Left ventricle myocardium superior (tissue), 1 donor: ENCODE data around the gene WIF1. TPM values are rescaled to one million over a fixed set of nuclear protein-coding genes. Genes with fewer than 3 reads are reported as not detected.
A peak's percentile ranks its signal among the peaks of the same experiment; 100 is the strongest.

ENCODE experiments used
- ATAC-seq: fragments of 200-7000 bp; cut with Tn5 transposase; one replicate; pipeline ENCODE4 v1.9.1; 2020; ENCODE audit warnings: mild to moderate bottlenecking, moderate library complexity
- DNase-seq: peaks from one replicate; pipeline ENCODE4 v3.0.0-alpha.2; 2020
- intact Hi-C: fragments of 100-400 bp; cut with micrococcal nuclease; formaldehyde crosslinking; loops from one replicate; pipeline ENCODE4 v1.11.0; 2022
- long read RNA-seq: library from polyadenylated mRNA; unstranded; transcript quantifications from one replicate; pipeline ENCODE4 v2.0.0, GENCODE V29; 2021
- total RNA-seq: library from RNA; stranded (reverse); fragmentation: NEBNext Ultra II Directional; extraction: Animal tissue kit (Norgen Biotek cat#: 25700); gene quantifications from one replicate; pipeline ENCODE4 v1.2.1, GENCODE V29; 2021
- donor health status: DM: no; HTN: yes; CAD: no; lungs with severe emphysema.

WIF1 gene, protein sequence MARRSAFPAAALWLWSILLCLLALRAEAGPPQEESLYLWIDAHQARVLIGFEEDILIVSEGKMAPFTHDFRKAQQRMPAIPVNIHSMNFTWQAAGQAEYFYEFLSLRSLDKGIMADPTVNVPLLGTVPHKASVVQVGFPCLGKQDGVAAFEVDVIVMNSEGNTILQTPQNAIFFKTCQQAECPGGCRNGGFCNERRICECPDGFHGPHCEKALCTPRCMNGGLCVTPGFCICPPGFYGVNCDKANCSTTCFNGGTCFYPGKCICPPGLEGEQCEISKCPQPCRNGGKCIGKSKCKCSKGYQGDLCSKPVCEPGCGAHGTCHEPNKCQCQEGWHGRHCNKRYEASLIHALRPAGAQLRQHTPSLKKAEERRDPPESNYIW
- total RNA-seq, result not detected
- long read RNA-seq, result 0 reads

DNA sequence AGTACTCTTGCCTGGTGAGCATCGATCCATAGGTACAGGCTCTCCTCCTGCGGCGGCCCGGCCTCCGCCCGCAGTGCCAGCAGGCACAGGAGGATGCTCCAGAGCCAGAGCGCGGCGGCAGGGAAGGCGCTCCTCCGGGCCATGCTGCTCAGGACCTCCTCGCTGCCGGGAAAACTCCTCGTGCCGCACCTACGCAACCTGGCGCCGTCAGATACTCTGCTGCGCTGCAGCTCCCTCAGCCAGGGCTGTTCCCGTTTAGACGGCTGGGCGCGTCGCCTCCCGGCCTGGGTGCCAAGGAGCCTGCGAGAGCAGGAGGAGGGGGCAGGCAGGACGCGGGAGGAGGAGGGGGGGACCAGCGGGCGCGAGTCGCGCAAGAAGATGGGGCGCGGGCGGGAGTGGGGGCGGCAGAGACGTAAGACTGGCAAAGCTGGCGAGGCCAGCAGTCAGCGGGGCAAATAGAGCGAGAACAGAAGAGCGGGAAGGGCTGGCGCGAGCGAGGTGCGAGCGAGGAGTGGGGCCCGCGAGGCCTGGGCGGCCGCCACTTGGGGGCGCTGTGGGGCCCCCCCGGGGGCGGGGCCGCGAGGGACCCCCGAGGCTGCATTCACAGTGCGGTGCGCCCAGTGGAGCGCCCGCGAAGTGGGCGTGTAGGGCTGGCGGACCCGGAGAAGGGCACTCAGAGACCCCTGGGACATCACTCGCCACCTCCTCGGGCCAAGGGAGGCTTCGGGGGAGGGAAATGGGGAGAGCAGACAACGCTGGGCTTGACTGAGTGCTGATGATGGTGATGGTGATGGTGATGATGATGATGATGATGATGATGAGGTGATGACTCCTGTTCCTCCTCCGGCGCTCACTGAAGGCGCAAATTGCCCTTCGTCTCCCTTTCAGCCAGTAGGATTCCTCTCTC, at the start of gene WIF1:
TSS of gene WIF1 (minus strand) at position 257 of the 907 bp plus-strand sequence. CDS start at position 143, 114 bp downstream.
- DNase-seq, result peak; percentile 33
- peak; percentile 19 for ATAC-seq
- intact Hi-C loops, result no loop called here

DNA sequence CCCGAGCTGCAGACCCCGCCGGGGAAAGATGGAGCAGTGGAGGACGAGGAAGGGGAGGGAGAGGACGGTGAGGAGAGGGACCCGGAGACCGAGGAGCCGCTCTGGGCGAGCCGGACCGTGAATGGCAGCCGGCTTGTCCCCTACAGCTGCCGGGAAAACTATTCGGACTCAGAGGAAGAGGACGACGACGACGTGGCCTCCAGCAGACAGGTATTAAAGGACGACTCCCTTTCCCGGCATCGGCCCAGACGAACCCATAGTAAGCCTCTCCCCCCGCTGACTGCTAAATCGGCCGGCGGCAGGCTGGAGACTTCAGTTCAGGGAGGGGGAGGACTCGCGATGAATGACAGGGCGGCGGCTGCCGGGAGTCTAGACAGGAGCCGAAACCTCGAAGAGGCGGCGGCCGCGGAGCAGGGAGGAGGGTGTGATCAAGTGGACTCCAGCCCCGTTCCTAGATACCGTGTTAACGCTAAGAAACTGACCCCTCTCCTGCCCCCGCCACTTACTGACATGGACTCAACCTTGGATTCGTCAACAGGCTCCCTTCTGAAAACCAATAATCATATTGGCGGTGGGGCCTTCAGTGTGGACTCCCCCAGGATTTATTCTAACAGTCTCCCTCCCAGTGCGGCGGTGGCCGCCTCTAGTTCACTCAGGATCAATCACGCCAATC, 49.2 kb upstream of the WIF1 start:
- intact Hi-C loops, result no loop called here
- ATAC-seq (peak; percentile 72), DNase-seq (peak; percentile 70)

DNA sequence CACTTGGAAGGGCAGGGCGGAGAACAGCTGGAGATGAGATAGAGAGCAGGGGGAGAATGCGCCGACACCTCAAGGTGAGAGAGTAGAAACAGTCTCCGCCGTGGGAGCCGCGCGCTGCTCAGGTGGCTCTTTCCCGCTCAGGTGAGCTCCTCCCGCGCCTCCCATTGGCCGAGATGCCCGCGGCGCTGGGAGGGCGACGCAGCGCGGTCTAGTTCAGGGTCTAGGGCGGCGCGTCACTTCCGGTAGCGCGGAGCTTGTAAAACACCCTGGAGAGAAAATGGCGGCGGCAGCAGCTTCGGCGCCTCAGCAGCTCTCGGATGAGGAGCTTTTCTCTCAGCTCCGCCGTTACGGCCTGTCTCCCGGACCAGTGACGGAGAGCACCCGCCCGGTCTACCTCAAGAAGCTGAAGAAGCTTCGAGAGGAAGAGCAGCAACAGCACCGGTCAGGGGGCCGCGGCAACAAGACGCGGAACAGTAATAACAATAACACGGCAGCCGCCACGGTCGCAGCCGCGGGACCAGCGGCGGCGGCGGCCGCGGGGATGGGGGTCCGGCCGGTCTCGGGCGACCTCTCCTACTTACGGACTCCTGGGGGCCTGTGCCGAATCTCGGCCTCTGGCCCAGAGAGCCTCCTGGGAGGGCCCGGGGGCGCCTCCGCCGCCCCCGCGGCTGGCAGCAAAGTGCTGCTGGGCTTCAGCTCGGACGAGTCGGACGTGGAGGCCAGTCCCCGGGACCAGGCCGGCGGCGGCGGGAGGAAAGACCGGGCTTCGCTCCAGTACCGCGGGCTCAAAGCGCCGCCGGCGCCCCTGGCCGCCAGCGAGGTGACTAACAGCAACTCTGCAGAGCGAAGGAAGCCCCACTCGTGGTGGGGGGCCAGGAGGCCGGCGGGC, 48.5 kb upstream of the WIF1 start, which contains the start of gene LEMD3:
TSS of gene LEMD3 (plus strand) at position 264 of the 889 bp plus-strand sequence. CDS start at position 278, 14 bp downstream.
- DNase-seq, result peak; percentile 97
- ATAC-seq, result peak; percentile 98
- intact Hi-C loops, result no loop called here

DNA sequence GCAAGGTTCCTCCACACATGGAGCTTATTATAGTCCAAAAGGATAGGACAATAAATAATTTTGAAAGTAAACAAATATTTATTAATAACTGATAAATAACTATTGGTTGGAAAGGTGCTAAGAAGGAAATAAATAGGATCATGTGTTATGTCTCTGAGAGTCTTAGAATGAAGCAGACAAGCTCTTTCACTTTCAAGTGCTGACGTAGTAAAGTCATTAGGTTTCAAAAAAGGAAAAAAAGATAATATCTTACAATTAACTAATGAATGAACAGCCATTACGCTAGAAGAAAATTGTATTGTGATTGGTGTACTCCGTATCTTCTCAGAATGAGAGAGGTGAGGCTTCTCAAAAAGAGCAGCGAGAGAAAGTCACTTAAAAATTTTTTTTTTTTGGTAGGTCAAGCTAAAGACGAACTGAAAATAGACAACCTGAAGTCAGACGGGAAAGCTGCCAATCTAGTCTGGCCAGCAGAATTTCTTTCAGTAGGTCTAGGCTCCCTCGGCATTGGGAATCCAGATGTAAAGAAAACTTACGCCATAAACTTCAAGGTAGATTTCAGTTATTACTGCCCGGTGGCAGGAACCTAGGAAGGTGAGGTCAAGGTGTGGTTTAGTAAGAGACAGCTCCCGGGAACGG, 47.7 kb upstream of the WIF1 start:
- no peak for DNase-seq
- ATAC-seq, result no peak
- intact Hi-C loops, result no loop called here

DNA sequence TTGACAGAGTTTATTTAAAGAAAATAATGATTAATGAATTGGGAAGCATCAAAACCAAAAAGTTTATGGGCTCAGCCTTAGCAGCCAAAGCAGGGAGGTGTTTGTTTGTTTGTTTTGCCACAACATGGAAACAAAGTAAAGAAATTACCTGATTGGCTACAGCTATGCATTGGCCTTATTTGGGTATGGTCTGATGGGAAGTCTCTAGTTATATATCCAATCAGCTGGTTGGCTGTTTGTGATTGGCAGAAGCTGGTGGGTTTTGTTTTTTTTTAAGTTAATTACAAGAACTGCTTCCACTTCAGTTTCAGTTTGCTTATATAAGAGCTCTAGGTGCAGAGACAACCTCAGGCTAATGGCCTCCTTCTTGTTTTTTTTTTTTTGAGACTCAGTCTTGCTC, 43.7 kb upstream of the WIF1 start:
- intact Hi-C loops, result no loop called here
- DNase-seq (no peak), ATAC-seq (no peak)

DNA sequence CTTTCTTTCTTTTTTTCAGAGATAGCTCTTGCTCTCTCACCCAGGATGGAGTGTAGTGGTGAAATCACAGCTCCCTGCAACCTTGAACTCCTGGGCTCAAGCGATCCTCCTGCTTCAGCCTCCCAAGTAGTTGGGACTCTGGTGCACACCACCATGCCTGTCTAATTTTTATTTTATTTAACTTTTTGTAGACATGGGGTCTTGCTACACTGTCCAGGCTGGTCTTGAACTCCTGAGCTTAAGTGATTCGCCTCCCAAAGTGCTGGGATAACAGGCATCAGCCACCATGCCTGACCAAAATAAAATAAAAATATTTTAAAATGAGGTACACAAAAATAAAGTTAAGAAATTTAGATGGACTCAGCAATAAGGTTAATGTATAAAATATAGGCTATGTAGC, 43.1 kb upstream of the WIF1 start:
- ATAC-seq (no peak), DNase-seq (no peak)
- intact Hi-C loops, result no loop called here

DNA sequence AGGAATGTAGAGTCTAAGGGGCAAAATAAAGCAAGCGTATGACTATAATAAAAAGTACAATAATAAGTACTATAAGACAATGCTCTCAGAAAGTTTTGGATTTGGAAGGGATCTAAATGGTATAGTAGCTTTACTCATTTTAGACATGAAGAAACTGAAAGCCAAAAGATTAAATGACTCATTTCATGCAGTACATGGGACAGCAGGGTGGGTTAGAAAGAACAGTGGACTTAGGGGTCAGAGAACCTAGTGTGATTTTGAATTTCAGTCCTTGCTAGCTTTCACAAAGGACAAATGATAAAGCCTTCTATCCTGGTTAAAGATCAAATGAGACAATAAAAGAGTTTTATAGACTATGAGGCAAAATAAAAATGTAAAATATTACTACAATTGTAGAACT, 41.5 kb upstream of the WIF1 start:
- ATAC-seq (no peak), DNase-seq (no peak)
- intact Hi-C loops, result no loop called here

DNA sequence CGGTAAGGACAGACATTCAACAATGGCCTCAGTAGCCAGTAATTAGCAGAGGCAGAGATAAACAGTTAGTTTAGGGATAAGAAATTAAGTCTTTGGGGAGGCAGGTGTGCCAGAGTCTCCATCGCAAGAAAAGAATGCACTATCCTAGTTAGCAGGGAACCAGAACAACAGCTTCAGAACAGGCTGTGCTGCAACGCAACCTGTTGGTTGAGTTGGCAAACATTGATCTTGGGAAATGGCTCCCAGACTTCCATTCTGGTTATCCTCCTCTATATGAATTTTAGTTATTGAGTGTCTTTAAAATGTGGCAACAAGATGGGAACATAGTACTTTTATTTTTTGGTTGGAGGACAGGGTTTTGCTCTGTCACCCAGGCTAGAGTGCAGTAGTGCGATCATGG, 36.0 kb upstream of the WIF1 start:
- intact Hi-C loops, result no loop called here
- no peak for ATAC-seq
- no peak for DNase-seq

DNA sequence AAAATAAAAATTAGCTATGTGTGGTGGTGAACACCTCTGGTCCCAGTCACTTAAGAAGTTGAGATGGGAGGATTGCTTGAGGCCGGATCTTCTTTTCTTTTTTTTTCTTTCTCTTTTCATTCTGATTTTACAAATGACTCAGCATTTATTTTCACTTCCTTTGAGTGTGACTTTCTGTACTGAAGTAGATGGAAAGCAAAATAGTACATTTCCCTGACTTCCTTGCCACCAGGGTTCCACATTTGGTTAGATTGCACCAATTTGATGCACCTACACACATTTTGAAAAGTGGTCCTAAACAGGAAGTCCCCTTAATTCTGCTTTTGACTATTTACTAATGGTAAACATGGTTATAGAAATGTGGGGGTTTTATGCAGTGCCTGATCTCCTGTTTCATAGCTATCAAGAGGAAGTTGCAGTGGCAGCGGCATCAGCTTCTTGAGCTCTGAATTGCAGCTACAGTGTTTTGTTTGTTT, 35.3 kb upstream of the WIF1 start:
- DNase-seq, result no peak
- intact Hi-C loops, result no loop called here
- ATAC-seq, result no peak

DNA sequence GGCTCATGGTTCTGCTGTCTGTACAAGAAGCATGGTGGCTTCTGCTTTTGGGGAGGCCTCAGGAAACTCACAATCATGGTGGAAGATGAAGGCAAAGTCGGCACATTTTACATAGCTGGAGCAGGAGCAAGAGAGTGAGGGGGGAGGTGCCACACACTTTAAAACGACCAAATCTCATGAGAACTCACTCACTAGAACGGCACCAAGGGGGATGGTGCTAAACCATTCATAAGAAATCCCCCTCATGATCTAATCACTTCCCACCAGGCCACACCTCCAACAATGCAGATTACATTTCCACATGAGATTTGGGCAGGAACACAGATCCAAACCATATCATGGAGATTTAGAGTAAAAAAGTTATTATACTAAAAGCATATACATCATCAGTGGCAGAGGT, 34.7 kb upstream of the WIF1 start:
- ATAC-seq, result no peak
- DNase-seq, result no peak
- intact Hi-C loops, result no loop called here

DNA sequence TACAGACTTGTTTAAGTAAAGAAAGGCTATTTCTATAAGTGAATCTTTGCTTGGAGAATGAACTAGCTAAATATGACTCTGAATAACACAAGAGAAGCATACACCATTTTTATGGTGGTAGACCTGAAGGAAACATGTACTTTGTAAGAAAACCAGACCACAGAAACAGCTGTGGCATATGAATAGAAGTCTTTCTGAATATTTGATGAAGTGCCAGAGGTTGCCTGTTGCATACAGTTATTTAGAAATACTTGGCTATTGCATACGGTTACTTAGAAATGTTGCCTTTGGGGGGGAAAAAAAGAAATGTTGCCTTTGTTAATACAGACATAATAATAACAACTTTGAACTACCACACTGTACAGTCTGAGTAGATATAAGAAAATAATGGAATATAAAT, 31.5 kb upstream of the WIF1 start:
- intact Hi-C loops, result no loop called here
- DNase-seq (no peak), ATAC-seq (no peak)

DNA sequence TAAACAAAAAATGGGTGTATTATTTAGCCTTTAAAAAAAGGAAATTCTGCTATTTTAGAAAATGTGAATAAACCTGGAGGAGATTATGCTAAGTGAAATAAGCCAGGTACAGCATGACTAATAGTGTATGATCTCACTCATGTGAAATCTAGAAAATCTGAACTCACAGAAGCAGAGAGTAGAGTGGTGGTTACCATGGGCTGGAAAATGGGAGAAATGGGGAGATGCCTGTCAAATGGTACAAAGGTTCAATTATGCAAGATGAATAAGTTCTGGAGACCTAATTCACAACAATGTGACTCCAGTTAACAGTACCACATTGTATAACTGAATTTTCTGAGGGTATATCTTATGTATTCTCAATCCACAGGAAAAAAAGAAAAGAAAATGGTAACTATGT, 30.9 kb upstream of the WIF1 start:
- ATAC-seq (no peak), DNase-seq (no peak)
- intact Hi-C loops, result no loop called here

DNA sequence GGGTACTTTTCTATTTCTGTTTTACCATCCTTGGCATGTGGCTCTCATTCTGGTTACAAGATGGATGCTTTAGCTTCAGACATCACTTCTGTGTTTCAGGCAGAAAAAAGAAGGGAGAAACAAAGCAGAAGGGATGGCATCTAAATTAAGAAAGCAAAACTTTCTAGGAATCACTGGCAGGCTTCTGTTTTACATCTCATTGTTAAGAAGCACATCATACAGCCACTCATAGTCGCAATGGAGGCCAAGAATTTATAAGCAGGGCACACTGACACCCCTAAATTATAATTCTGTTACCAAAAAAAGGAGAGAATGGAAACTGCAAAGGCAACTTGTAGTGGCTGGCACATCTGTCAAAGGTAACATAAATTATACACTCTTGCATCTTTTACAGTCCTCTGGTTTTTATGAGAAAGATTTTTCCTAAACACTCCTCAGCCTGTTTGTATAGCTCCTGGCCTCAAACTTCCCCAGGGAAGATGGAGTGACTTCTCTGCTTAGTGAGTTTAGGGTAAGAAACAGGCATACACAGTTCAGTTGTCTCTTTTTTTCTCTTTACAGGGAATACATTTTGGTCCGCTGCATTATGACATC, 26.3 kb upstream of the WIF1 start:
- ATAC-seq (no peak), DNase-seq (no peak)
- intact Hi-C loops, result no loop called here

DNA sequence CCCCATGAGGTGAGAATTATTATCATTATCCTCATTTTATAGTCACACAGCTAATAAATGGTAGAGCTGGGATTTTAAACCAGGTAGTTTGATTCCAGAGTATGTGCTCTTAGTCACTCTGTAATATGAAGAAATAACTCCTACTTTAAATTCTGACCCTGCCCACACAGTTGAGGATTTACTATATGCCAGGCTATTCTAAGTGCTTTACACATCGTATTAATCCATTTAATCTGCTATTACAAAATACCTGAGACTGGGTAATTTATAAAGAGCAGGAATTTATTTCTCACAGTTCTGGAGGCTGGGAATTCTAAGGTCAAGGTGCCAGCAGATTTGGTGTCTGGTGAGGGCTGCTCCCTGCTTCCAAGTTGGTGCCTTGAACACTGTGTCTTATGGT, 19.6 kb upstream of the WIF1 start:
- ATAC-seq (no peak), DNase-seq (no peak)
- intact Hi-C loops, result no loop called here

DNA sequence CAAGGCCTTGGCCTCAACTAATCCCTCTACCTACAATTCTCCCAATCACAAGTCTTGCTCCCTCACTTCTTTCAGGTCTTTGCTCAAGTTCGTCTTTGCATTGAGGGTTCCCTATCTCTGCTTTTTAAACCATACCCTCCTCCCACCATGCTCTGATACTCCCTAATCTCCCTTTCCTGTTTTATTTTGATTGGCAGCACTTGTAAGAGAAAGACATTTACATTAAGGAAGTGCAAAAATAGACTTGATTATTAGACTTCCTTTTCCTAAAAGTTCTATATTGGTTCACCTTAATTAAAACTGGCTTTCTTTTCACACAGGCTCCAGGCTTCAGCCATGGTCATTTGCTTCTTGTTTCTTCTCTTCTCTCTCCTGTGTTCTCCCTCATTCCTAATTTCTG, 18.3 kb upstream of the WIF1 start:
- ATAC-seq (no peak), DNase-seq (no peak)
- intact Hi-C loops, result no loop called here

DNA sequence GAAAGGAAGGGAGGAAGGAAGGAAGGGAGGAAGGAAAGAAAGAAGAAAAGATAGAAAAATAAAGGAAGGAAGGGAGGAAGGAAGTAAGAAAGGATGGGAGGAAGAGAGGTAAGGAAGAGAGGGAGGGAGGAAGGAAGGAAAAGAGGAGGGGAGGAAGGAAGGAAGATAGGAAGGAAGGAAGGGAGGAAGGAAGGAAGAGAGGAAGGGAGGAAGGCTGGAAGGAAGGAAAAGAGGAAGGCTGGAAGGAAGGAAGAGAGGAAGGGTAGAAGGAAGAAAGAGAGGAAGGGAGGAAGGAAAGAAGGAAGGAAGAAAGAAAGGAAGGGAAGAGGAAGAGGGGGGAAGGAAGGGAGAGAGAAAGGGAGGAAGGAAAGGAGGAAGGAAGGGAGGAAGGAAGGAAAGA, 12.8 kb upstream of the WIF1 start:
- DNase-seq, result no peak
- intact Hi-C loops, result no loop called here
- ATAC-seq, result no peak

DNA sequence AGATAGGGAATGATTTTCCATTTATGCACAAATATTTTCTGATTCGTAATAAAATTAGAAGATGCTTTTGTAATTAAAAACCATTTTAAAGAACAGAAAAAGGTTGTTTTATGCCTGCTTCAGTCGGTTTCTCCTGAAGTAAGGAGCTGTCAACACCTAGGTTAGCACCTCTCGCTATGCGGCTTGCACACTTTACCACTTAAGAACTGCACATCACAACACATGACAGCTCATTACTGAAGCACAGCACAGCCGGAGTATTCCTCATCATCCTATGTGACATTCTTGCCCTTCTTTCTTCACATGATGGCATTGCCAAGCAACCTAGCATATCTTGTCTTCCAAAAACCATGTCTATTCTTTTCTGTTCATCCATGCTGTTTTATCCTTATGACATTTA, 5.4 kb upstream of the WIF1 start:
- DNase-seq, result no peak
- intact Hi-C loops, result no loop called here
- ATAC-seq, result no peak

DNA sequence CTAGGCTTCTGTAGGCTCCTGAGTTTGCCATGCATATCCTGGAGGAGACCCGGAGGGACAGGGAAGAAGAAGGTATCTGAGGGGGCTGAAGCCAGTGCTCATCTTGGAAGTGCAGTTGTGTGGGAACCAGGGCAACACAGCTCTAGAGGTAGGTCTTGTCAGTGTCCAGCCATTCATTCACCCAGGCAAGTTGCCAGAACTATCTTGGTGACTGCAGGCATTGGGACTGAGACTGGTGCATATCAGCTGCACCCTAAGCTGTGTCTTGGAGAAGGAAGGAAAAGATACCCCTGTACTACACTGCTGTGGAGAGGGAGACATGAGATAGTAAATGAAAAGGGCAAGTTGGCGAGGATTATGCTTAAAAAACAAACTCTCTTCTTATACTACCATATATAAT, 4.9 kb upstream of the WIF1 start:
- no peak for DNase-seq
- intact Hi-C loops, result no loop called here
- no peak for ATAC-seq
